Gastroesophageal sphincter (tissue), 4 donors: ENCODE measurements around the gene C10orf90. TPM values are rescaled to one million over a fixed set of nuclear protein-coding genes. Genes with fewer than 3 reads are reported as not detected.

Experiments
- ATAC-seq: fragments of 150-250 bp; one replicate; pipeline ENCODE4 v1.9.1; 2016; ENCODE audit warnings: mild to moderate bottlenecking, moderate library complexity
- H3K27ac ChIP-seq, 4 donors: fragments of 200-600 bp; sonication (generic) in 3 of 4; 1 replicate in 3 of 4; 2 replicates in 1 of 4; pipeline ENCODE4 v1.5.1; 2016 to 2019
- H3K27me3 ChIP-seq: fragments of 200-600 bp; sonication (generic); one replicate; pipeline ENCODE4 v1.5.1; 2019
- H3K36me3 ChIP-seq, 2 donors: fragments of 200-600 bp; sonication (generic); one replicate each; pipeline ENCODE4 v1.5.1; 2019; ENCODE audit warnings: control low read depth in 1 of 2
- H3K4me1 ChIP-seq, 3 donors: fragments of 200-600 bp; sonication (generic); 1 replicate in 2 of 3; 2 replicates in 1 of 3; pipeline ENCODE4 v1.5.1; 2016 to 2019; ENCODE audit warnings: control low read depth in 2 of 3
- H3K4me3 ChIP-seq, 2 donors: fragments of 200-600 bp; sonication (generic); one replicate each; pipeline ENCODE4 v1.5.1; 2019; ENCODE audit warnings: mild to moderate bottlenecking in 1 of 2, moderate library complexity in 1 of 2
- H3K9me3 ChIP-seq, 3 donors: fragments of 200-600 bp; sonication (generic); one replicate each; pipeline ENCODE4 v1.5.1; 2017 to 2019; ENCODE audit warnings: control low read depth in 2 of 3
- CTCF ChIP-seq, 4 experiments: fragments of 200-600 bp in 2 of 4; fragments of 450-650 bp in 2 of 4; sonication (generic) in 1 of 4; IDR thresholded peaks; one replicate each; pipeline ENCODE4 v1.5.1; 2017 to 2019; ENCODE audit warnings: antibody characterized with exemption in 4 of 4, mild to moderate bottlenecking in 2 of 4, moderate library complexity in 2 of 4
- EP300 ChIP-seq: sonication (generic); formaldehyde crosslinking; IDR thresholded peaks from one replicate; pipeline ENCODE4 v1.6.1; 2017; ENCODE audit warnings: antibody characterized with exemption, mild to moderate bottlenecking
- POLR2A ChIP-seq, 2 donors: fragments of 450-650 bp; IDR thresholded peaks; one replicate each; pipeline ENCODE4 v1.6.1; 2017; ENCODE audit warnings: antibody characterized with exemption in 2 of 2, mild to moderate bottlenecking in 2 of 2, moderate library complexity in 1 of 2
- POLR2AphosphoS5 ChIP-seq: sonication (generic); formaldehyde crosslinking; IDR thresholded peaks from one replicate; pipeline ENCODE4 v1.6.1; 2017; ENCODE audit warnings: antibody characterized with exemption
- WGBS, 2 donors: methylation state at CpG; one replicate each; pipeline ENCODE4 v1.1.5; 2018; ENCODE audit warnings: low coverage in 1 of 2; 5-methylcytosine and 5-hydroxymethylcytosine counted together
- total RNA-seq, 4 donors: library from RNA; depleted of rRNA; stranded (reverse); fragments of >200 nt; gene quantifications; one replicate each; pipeline ENCODE4 v1.1.0, GENCODE V29; 2016

The C10orf90 gene
- total RNA-seq, 4 donors from 2014 or later = not detected

DNA sequence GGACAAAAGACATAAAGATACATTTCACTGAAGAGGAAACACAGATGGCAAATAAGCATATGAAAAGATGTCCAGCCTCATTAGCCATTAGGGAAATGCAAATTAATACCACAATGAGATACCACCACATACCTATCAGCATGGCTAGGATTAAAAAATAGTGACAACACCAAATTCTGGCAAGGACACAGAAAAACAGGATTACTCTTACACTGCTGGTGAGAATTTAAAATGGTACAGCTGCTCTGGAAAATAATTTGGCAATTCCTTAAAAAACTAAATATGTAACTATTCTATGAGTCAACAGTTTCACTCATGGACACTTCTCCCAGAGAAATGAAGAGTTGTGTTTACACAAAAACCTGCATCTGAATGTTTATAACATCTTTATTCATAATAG, 121.1 kb downstream of the C10orf90 start:
- Histone ChIP-seq H3K27ac (no peak overlapping the region), H3K4me1 (no peaks in the 10 kb centered on the region), H3K4me3 (no peak overlapping the region), H3K9me3 (no peaks in the 10 kb centered on the region), H3K36me3 (no peaks in the 10 kb centered on the region), H3K27me3 (peaks cover 9% of the 10 kb centered on the region)
- TF ChIP-seq CTCF (IDR thresholded peaks at IDR 0.05) (no peak), POLR2A (IDR thresholded peaks at IDR 0.05) (no peak), POLR2AphosphoS5 (no peak), EP300 (no peak)
- ATAC-seq = no peak

GRCh38 chr10:126544565-126544964, 125.9 kb downstream of the C10orf90 start:
- H3K4me3 ChIP-seq = no peak overlapping the region
- WGBS, 2 donors = 67 to 69% methylated on average over 3 of the region's 3 CpGs
- ATAC-seq = no peak
- H3K27ac ChIP-seq = no peak overlapping the region
- no peaks in the 10 kb centered on the region for H3K36me3 ChIP-seq
- no peaks in the 10 kb centered on the region for H3K9me3 ChIP-seq
- TF ChIP-seq CTCF (IDR thresholded peaks at IDR 0.05) (no peak), POLR2A (IDR thresholded peaks at IDR 0.05) (no peak), POLR2AphosphoS5 (no peak), EP300 (no peak)
- H3K27me3 ChIP-seq = peaks cover 9% of the 10 kb centered on the region
- H3K4me1 ChIP-seq = no peaks in the 10 kb centered on the region

- TF ChIP-seq POLR2AphosphoS5 (no peak), POLR2A (IDR thresholded peaks at IDR 0.05) (no peak), CTCF (IDR thresholded peaks at IDR 0.05) (no peak), EP300 (no peak)
These were observed 131.9 kb downstream of the C10orf90 start for GRCh38 chr10:126538439-126539135.

GRCh38 chr10:126536656-126537055, 133.8 kb downstream of the C10orf90 start:
- no peak for ATAC-seq
- TF ChIP-seq CTCF (IDR thresholded peaks at IDR 0.05) (no peak), POLR2AphosphoS5 (no peak), EP300 (no peak), POLR2A (IDR thresholded peaks at IDR 0.05) (no peak)
- no peaks in the 10 kb centered on the region for H3K9me3 ChIP-seq
- H3K27me3 ChIP-seq = peaks cover 12% of the 10 kb centered on the region
- no peaks in the 10 kb centered on the region for H3K36me3 ChIP-seq
- no peak overlapping the region for H3K4me3 ChIP-seq
- no peak overlapping the region for H3K27ac ChIP-seq
- WGBS, 2 donors = 40 to 67% methylated on average over 1 to 3 of the region's 3 CpGs
- no peaks in the 10 kb centered on the region for H3K4me1 ChIP-seq

More at GRCh38 chr10:126538439-126539135, 131.9 kb downstream of the C10orf90 start:
- Histone ChIP-seq H3K4me3 (no peak overlapping the region), H3K9me3 (no peaks in the 10 kb centered on the region), H3K27ac (no peak overlapping the region), H3K27me3 (peaks cover 12% of the 10 kb centered on the region), H3K4me1 (no peaks in the 10 kb centered on the region), H3K36me3 (no peaks in the 10 kb centered on the region)
- ATAC-seq = no peak
- WGBS, 2 donors = 77 to 85% methylated on average over 3 of the region's 5 CpGs

GRCh38 chr10:126536148-126536547, 134.3 kb downstream of the C10orf90 start:
- H3K27ac ChIP-seq = no peak overlapping the region
- no peak overlapping the region for H3K4me3 ChIP-seq
- no peaks in the 10 kb centered on the region for H3K4me1 ChIP-seq
- H3K27me3 ChIP-seq = peaks cover 12% of the 10 kb centered on the region
- H3K9me3 ChIP-seq = no peaks in the 10 kb centered on the region
- no peaks in the 10 kb centered on the region for H3K36me3 ChIP-seq
- ATAC-seq = no peak
- TF ChIP-seq CTCF (IDR thresholded peaks at IDR 0.05) (no peak), POLR2AphosphoS5 (no peak), EP300 (no peak), POLR2A (IDR thresholded peaks at IDR 0.05) (no peak)
- 50 to 62% methylated on average over 2 to 4 of the region's 10 CpGs for WGBS, 2 donors
